Esophagus squamous epithelium (tissue), 4 donors: ENCODE data around the gene KLF11.

Source experiments
- POLR2A ChIP-seq, 4 donors: fragments of 450-650 bp; IDR thresholded peaks; one replicate each; pipeline ENCODE4 v1.6.1; 2017; ENCODE audit warnings: antibody characterized with exemption in 4 of 4, mild to moderate bottlenecking in 4 of 4, moderate library complexity in 3 of 4
- TF ChIP-seq, protein P1 (sequence below), 6 experiments: fragments of 450-650 bp in 4 of 6; fragments of 200-600 bp in 2 of 6; sonication (generic) in 2 of 6; IDR thresholded peaks; one replicate each; pipeline ENCODE4 v1.5.1; 2016 to 2019; ENCODE audit warnings: antibody characterized with exemption in 6 of 6, mild to moderate bottlenecking in 4 of 6, moderate library complexity in 4 of 6

DNA sequence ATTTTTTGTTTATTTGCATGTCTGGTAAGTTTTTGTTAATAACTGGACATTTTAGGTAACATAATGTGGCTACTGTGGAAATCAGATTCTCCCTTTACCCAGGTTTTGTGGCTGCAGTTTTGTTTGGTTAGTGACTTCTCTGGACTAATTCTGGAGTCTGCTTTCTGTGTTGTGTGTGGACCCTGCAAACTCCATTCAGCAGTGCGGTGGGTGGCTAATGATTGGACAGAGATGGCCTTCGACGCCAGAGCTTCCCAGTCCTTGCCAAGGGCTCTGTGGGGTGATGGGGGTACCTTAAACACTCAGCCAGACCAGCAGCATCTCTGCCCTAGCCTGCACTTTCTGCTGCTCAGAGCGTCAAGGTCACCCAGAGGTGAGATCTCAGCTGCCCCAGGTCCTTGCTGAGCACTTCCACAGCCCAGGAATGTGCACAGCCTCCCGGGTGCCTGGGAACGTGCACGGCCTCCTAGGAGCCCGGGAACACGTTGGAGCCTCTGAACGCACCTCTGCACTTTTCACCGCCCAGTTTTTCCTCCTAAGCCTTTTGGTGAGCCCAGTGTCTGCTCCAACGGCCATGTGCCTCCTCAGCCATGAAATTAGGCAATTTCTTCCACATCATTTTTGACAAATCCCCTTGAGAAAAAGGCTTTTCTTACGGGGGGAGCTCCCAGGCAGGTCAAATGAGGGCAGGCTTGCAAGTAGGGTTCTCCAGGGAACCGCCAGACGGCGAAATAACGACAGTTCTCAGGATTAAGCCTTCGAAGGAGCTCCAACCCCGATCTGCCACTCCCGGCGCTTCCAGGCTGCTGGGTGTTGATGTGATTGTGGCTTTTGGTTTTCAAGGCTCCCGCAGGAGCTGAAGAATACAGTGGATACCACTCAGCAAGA lies 35.2 kb upstream of the KLF11 start:
- TF ChIP-seq, protein P1, sequence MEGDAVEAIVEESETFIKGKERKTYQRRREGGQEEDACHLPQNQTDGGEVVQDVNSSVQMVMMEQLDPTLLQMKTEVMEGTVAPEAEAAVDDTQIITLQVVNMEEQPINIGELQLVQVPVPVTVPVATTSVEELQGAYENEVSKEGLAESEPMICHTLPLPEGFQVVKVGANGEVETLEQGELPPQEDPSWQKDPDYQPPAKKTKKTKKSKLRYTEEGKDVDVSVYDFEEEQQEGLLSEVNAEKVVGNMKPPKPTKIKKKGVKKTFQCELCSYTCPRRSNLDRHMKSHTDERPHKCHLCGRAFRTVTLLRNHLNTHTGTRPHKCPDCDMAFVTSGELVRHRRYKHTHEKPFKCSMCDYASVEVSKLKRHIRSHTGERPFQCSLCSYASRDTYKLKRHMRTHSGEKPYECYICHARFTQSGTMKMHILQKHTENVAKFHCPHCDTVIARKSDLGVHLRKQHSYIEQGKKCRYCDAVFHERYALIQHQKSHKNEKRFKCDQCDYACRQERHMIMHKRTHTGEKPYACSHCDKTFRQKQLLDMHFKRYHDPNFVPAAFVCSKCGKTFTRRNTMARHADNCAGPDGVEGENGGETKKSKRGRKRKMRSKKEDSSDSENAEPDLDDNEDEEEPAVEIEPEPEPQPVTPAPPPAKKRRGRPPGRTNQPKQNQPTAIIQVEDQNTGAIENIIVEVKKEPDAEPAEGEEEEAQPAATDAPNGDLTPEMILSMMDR (IDR thresholded peaks at IDR 0.05): no peak
- TF ChIP-seq POLR2A (IDR thresholded peaks at IDR 0.05): no peak
